ENCODE results near the gene DDX1.

The DDX1 gene

GRCh38 chr2:15630121-15630977 lies 38.7 kb downstream of the DDX1 start:
- no peak for DNase-seq

GRCh38 chr2:15630978-15631719 lies 39.5 kb downstream of the DDX1 start:
- DNase-seq, result no peak

GRCh38 chr2:15631883-15632282 lies 40.2 kb downstream of the DDX1 start:
- DNase-seq, result no peak

GRCh38 chr2:15633043-15633970 lies 41.6 kb downstream of the DDX1 start:
- DNase-seq, result no peak

GRCh38 chr2:15633971-15634346 lies 42.3 kb downstream of the DDX1 start:
- DNase-seq, result no peak

GRCh38 chr2:15634846-15635490 lies 43.3 kb downstream of the DDX1 start:
- DNase-seq, result no peak

- peak; percentile 25 to 57 for DNase-seq
Measured at GRCh38 chr2:15636972-15637785, 45.5 kb downstream of the DDX1 start.

GRCh38 chr2:15638720-15639119 lies 47.1 kb downstream of the DDX1 start:
- DNase-seq, result no peak

- DNase-seq, result no peak
Measured at GRCh38 chr2:15639323-15640251, 47.9 kb downstream of the DDX1 start.

- peak in 1 of 2 experiments; percentile 28 for DNase-seq
Measured at GRCh38 chr2:15640261-15640711, 48.6 kb downstream of the DDX1 start.

- no peak for DNase-seq
Measured at GRCh38 chr2:15640784-15641183, 49.1 kb downstream of the DDX1 start.

GRCh38 chr2:15641530-15641982 lies 49.9 kb downstream of the DDX1 start:
- no peak for DNase-seq

- no peak for DNase-seq
Measured at GRCh38 chr2:15642011-15642814, 50.5 kb downstream of the DDX1 start.

- DNase-seq, result no peak
Measured at GRCh38 chr2:15642815-15643500, 51.3 kb downstream of the DDX1 start.

GRCh38 chr2:15643791-15644585 lies 52.3 kb downstream of the DDX1 start:
- DNase-seq, result no peak

GRCh38 chr2:15645300-15645699 lies 53.6 kb downstream of the DDX1 start:
- no peak for DNase-seq

- DNase-seq, result no peak
Measured at GRCh38 chr2:15645720-15646385, 54.2 kb downstream of the DDX1 start.
